IMR-90 (cell line): ENCODE data around the gene SRGAP3.

ENCODE experiments used
- BHLHE40 ChIP-seq: fragments of 150-350 bp; IDR thresholded peaks from 2 replicates; pipeline ENCODE4 v1.6.1; 2016; ENCODE audit warnings: mild to moderate bottlenecking, low read depth, low read length
- CEBPB ChIP-seq: IDR thresholded peaks from 2 replicates; pipeline ENCODE4 v1.6.1; 2012; ENCODE audit warnings: low read depth, low read length, improper control_type of control experiment
- CTCF ChIP-seq: conservative IDR thresholded peaks from 2 replicates; pipeline ENCODE4 v1.5.1; 2012; ENCODE audit warnings: mild to moderate bottlenecking, low read depth, low read length, improper control_type of control experiment
- FOS ChIP-seq: fragments of 150-350 bp; IDR thresholded peaks from 2 replicates; pipeline ENCODE4 v1.6.1; 2016; ENCODE audit warnings: low read depth, low read length
- MXI1 ChIP-seq: IDR thresholded peaks from 2 replicates; pipeline ENCODE4 v1.6.1; 2012; ENCODE audit warnings: low read depth, mild to moderate bottlenecking, low read length, moderate library complexity, borderline replicate concordance
- POLR2A ChIP-seq: IDR thresholded peaks from 2 replicates; pipeline ENCODE4 v1.6.1; 2012; ENCODE audit warnings: mild to moderate bottlenecking, low read depth, low read length
- RAD21 ChIP-seq: IDR thresholded peaks from 2 replicates; pipeline ENCODE4 v1.6.1; 2012; ENCODE audit warnings: low read length, improper control_type of control experiment
- RFX5 ChIP-seq: IDR thresholded peaks from 2 replicates; pipeline ENCODE4 v1.8.0; 2012; ENCODE audit warnings: low read depth, mild to moderate bottlenecking, low read length, moderate library complexity
- USF2 ChIP-seq: fragments of 150-350 bp; IDR thresholded peaks from 2 replicates; pipeline ENCODE4 v1.6.1; 2017; ENCODE audit warnings: mild to moderate bottlenecking, antibody characterized with exemption, low read length, low read depth
- TF ChIP-seq, protein P1 (sequence below): fragments of 150-350 bp; IDR thresholded peaks from 2 replicates; pipeline ENCODE4 v1.6.1; 2016; ENCODE audit warnings: low read depth, mild to moderate bottlenecking, low read length, moderate library complexity, borderline replicate concordance

- TF ChIP-seq POLR2A (no peak), CTCF (no peak), FOS (no peak), MXI1 (no peak), USF2 (no peak), CEBPB (no peak), RFX5 (no peak), BHLHE40 (no peak), RAD21 (no peak)
- TF ChIP-seq, protein P1, sequence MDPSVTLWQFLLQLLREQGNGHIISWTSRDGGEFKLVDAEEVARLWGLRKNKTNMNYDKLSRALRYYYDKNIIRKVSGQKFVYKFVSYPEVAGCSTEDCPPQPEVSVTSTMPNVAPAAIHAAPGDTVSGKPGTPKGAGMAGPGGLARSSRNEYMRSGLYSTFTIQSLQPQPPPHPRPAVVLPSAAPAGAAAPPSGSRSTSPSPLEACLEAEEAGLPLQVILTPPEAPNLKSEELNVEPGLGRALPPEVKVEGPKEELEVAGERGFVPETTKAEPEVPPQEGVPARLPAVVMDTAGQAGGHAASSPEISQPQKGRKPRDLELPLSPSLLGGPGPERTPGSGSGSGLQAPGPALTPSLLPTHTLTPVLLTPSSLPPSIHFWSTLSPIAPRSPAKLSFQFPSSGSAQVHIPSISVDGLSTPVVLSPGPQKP, result no peak
Observed at GRCh38 chr3:8984526-8984925, 264.9 kb downstream of the SRGAP3 start.
